HEK293 (cell line): ENCODE data around the gene SELPLG.

Experiments used
- CTCF ChIA-PET: fragments of 350-600 bp; formaldehyde crosslinking; extraction: SDS; loops from one replicate; lab custom pipeline; 2021; ENCODE audit warnings: antibody characterized with exemption; lab: Yijun Ruan, JAX
- POLR2A ChIA-PET: fragments of 300-600 bp; formaldehyde crosslinking; extraction: SDS; loops from one replicate; lab custom pipeline; 2020; ENCODE audit warnings: antibody characterized with exemption, inconsistent platforms; lab: Yijun Ruan, JAX
- H3K27ac ChIP-seq: fragments of 200-500 bp; sonication (Bioruptor generic); 2 replicates; pipeline ENCODE4 v1.5.1; 2014; ENCODE audit warnings: low read depth, low read length, control low read depth, inconsistent platforms; ENCODE audit errors: extremely low read depth
- H3K36me3 ChIP-seq, 2 experiments: fragments of 200-500 bp in 1 of 2; sonication (Bioruptor generic) in 1 of 2; 1 replicate in 1 of 2; 2 replicates in 1 of 2; pipeline ENCODE4 v1.5.1; 2014 to 2017; ENCODE audit warnings: inconsistent platforms in 2 of 2, low read length in 2 of 2; ENCODE audit not compliant: control insufficient read depth in 2 of 2, insufficient read depth in 1 of 2
- H3K4me1 ChIP-seq: fragments of 200-500 bp; sonication (Bioruptor generic); 2 replicates; pipeline ENCODE4 v1.5.1; 2014; ENCODE audit warnings: mild to moderate bottlenecking, low read length, inconsistent platforms; ENCODE audit not compliant: control insufficient read depth, insufficient read depth
- H3K4me3 ChIP-seq: 2 replicates; pipeline ENCODE4 v1.5.1; 2011; ENCODE audit warnings: low read depth, mild to moderate bottlenecking, control low read depth, low read length, moderate library complexity
- H3K9me3 ChIP-seq: fragments of 200-500 bp; sonication (Bioruptor generic); 2 replicates; pipeline ENCODE4 v1.5.1; 2014; ENCODE audit warnings: low read depth, low read length, inconsistent platforms; ENCODE audit not compliant: control insufficient read depth, insufficient read depth
- BCL11B ChIP-seq: fragments of 450-650 bp; formaldehyde crosslinking; IDR thresholded peaks from 2 replicates; pipeline ENCODE4 v1.5.1; 2016; ENCODE audit warnings: low read depth, missing biosample characterization, missing genetic modification characterization
- GLI4 ChIP-seq: fragments of 450-650 bp; formaldehyde crosslinking; IDR thresholded peaks from 2 replicates; pipeline ENCODE4 v1.5.1; 2016; ENCODE audit warnings: missing biosample characterization, missing genetic modification characterization
- IKZF3 ChIP-seq: fragments of 450-650 bp; IDR thresholded peaks from 2 replicates; pipeline ENCODE4 v1.5.0; 2018; ENCODE audit warnings: missing biosample characterization, mild to moderate bottlenecking, missing genetic modification characterization, moderate library complexity
- KLF16 ChIP-seq: fragments of 450-650 bp; formaldehyde crosslinking; IDR thresholded peaks from 2 replicates; pipeline ENCODE4 v1.5.1; 2017; ENCODE audit warnings: missing biosample characterization, missing genetic modification characterization
- KLF9 ChIP-seq: fragments of 450-650 bp; formaldehyde crosslinking; IDR thresholded peaks from 2 replicates; pipeline ENCODE4 v1.5.1; 2016; ENCODE audit warnings: missing biosample characterization, missing genetic modification characterization, low read depth
- SETDB1 ChIP-seq: IDR thresholded peaks from one replicate; pipeline ENCODE4 v1.6.1; 2017; ENCODE audit warnings: mild to moderate bottlenecking, low read length, moderate library complexity, mixed read lengths; ENCODE audit not compliant: insufficient read length
- ZBTB17 ChIP-seq: fragments of 450-650 bp; formaldehyde crosslinking; IDR thresholded peaks from 2 replicates; pipeline ENCODE4 v1.5.1; 2016; ENCODE audit warnings: missing biosample characterization, missing genetic modification characterization
- ZBTB48 ChIP-seq: fragments of 450-650 bp; formaldehyde crosslinking; IDR thresholded peaks from 2 replicates; pipeline ENCODE4 v1.5.1; 2016; ENCODE audit warnings: missing biosample characterization, missing genetic modification characterization
- ZEB2 ChIP-seq: fragments of 450-650 bp; formaldehyde crosslinking; IDR thresholded peaks from 2 replicates; pipeline ENCODE4 v1.5.1; 2016; ENCODE audit warnings: missing biosample characterization, missing genetic modification characterization
- ZFHX2 ChIP-seq: fragments of 450-650 bp; formaldehyde crosslinking; conservative IDR thresholded peaks from 2 replicates; pipeline ENCODE4 v1.5.1; 2016; ENCODE audit warnings: missing biosample characterization, missing genetic modification characterization
- ZIC2 ChIP-seq: fragments of 450-650 bp; formaldehyde crosslinking; IDR thresholded peaks from 2 replicates; pipeline ENCODE4 v1.5.1; 2016; ENCODE audit warnings: missing biosample characterization, missing genetic modification characterization
- ZNF114 ChIP-seq: fragments of 450-650 bp; formaldehyde crosslinking; IDR thresholded peaks from 2 replicates; pipeline ENCODE4 v1.5.0; 2017; ENCODE audit warnings: missing biosample characterization, missing genetic modification characterization
- ZNF16 ChIP-seq: fragments of 450-650 bp; formaldehyde crosslinking; IDR thresholded peaks from 2 replicates; pipeline ENCODE4 v1.5.1; 2016; ENCODE audit warnings: low read depth, missing biosample characterization, missing genetic modification characterization
- ZNF184 ChIP-seq: fragments of 450-650 bp; IDR thresholded peaks from 2 replicates; pipeline ENCODE4 v1.5.1; 2018; ENCODE audit warnings: missing biosample characterization, mild to moderate bottlenecking, missing genetic modification characterization
- ZNF19 ChIP-seq: fragments of 450-650 bp; formaldehyde crosslinking; IDR thresholded peaks from 2 replicates; pipeline ENCODE4; 2016; ENCODE audit warnings: missing biosample characterization, missing genetic modification characterization, low read depth
- ZNF239 ChIP-seq: fragments of 450-650 bp; formaldehyde crosslinking; IDR thresholded peaks from 2 replicates; pipeline ENCODE4 v1.5.1; 2016; ENCODE audit warnings: missing biosample characterization, missing genetic modification characterization
- ZNF274 ChIP-seq, 2 experiments: fragments of 200-500 bp in 1 of 2; fragments of 450-650 bp in 1 of 2; sonication (Bioruptor generic) in 1 of 2; formaldehyde crosslinking in 1 of 2; IDR thresholded peaks; 2 replicates each; pipeline versions ENCODE4 v1.5.1 to v1.6.1; 2014 to 2016; ENCODE audit warnings: borderline replicate concordance in 1 of 2, inconsistent platforms in 1 of 2, low read length in 1 of 2, missing biosample characterization in 1 of 2, missing genetic modification characterization in 1 of 2
- ZNF426 ChIP-seq: fragments of 450-650 bp; formaldehyde crosslinking; IDR thresholded peaks from 2 replicates; pipeline ENCODE4 v1.5.1; 2017; ENCODE audit warnings: missing biosample characterization, missing genetic modification characterization, mild to moderate bottlenecking, inconsistent platforms, moderate library complexity
- ZNF600 ChIP-seq: fragments of 450-650 bp; formaldehyde crosslinking; IDR thresholded peaks from 2 replicates; pipeline ENCODE4 v1.5.1; 2016; ENCODE audit warnings: missing biosample characterization, missing genetic modification characterization
- ZNF658 ChIP-seq: fragments of 450-650 bp; formaldehyde crosslinking; IDR thresholded peaks from 2 replicates; pipeline ENCODE4; 2016; ENCODE audit warnings: missing biosample characterization, missing genetic modification characterization
- ZNF701 ChIP-seq: fragments of 450-650 bp; formaldehyde crosslinking; IDR thresholded peaks from 2 replicates; pipeline ENCODE4 v1.5.1; 2016; ENCODE audit warnings: missing biosample characterization, missing genetic modification characterization
- ZXDB ChIP-seq: fragments of 450-650 bp; formaldehyde crosslinking; IDR thresholded peaks from 2 replicates; pipeline ENCODE4 v1.5.1; 2016; ENCODE audit warnings: missing biosample characterization, missing genetic modification characterization
- TF ChIP-seq, protein P1 (sequence below): fragments of 450-650 bp; formaldehyde crosslinking; IDR thresholded peaks from 2 replicates; pipeline ENCODE4 v1.5.1; 2016; ENCODE audit warnings: missing biosample characterization, missing genetic modification characterization
- TF ChIP-seq, protein P2 (sequence below): fragments of 450-650 bp; formaldehyde crosslinking; IDR thresholded peaks from 2 replicates; pipeline ENCODE4 v1.5.1; 2017; ENCODE audit warnings: missing biosample characterization, mild to moderate bottlenecking, missing genetic modification characterization, moderate library complexity
- TF ChIP-seq, protein P3 (sequence below): fragments of 450-650 bp; formaldehyde crosslinking; IDR thresholded peaks from 2 replicates; pipeline ENCODE4 v1.5.1; 2017; ENCODE audit warnings: missing biosample characterization, missing genetic modification characterization
- TF ChIP-seq, protein P4 (sequence below): fragments of 450-650 bp; formaldehyde crosslinking; IDR thresholded peaks from 2 replicates; pipeline ENCODE4 v1.5.1; 2016; ENCODE audit warnings: missing biosample characterization, missing genetic modification characterization, borderline replicate concordance

Gene SELPLG

DNA sequence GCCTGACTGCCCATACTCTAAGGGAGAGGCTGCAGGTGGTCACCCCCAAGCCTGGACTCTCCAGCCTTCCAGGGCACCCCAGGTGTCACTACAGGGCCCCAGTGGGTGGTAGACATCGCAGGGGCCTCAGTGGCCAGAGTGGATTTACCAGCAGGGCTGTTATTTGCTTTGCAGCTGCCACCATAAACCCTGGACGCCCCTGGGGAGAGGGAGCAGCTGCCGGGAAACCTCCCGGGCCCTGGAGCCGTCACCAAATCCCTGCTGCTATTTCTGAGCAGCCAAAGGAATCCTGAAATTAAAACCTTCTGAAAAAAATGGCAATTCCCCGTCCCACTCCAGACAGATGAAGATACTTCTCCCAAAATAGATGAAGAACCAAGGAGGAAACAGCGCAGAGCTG is 49.7 kb downstream of the SELPLG start (continued):
- TF ChIP-seq ZNF16 = no peak
- TF ChIP-seq BCL11B (tag by site-specific recombination) = no peak
- no peak for TF ChIP-seq SETDB1
- TF ChIP-seq ZNF239 (tag by site-specific recombination) = no peak
- no peak for TF ChIP-seq ZNF701 (tag by site-specific recombination)
- no peak for TF ChIP-seq KLF9 (tag by site-specific recombination)
- TF ChIP-seq ZNF114 (tag by site-specific recombination) = no peak
- TF ChIP-seq, protein P1, sequence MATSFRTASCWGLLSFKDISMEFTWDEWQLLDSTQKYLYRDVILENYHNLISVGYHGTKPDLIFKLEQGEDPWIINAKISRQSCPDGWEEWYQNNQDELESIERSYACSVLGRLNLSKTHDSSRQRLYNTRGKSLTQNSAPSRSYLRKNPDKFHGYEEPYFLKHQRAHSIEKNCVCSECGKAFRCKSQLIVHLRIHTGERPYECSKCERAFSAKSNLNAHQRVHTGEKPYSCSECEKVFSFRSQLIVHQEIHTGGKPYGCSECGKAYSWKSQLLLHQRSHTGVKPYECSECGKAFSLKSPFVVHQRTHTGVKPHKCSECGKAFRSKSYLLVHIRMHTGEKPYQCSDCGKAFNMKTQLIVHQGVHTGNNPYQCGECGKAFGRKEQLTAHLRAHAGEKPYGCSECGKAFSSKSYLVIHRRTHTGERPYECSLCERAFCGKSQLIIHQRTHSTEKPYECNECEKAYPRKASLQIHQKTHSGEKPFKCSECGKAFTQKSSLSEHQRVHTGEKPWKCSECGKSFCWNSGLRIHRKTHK (tag by site-specific recombination) = no peak
- no peak for TF ChIP-seq ZNF426 (tag by site-specific recombination)
- TF ChIP-seq, protein P2, sequence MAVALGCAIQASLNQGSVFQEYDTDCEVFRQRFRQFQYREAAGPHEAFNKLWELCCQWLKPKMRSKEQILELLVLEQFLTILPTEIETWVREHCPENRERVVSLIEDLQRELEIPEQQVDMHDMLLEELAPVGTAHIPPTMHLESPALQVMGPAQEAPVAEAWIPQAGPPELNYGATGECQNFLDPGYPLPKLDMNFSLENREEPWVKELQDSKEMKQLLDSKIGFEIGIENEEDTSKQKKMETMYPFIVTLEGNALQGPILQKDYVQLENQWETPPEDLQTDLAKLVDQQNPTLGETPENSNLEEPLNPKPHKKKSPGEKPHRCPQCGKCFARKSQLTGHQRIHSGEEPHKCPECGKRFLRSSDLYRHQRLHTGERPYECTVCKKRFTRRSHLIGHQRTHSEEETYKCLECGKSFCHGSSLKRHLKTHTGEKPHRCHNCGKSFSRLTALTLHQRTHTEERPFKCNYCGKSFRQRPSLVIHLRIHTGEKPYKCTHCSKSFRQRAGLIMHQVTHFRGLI = no peak
- peak; percentile 100 for TF ChIP-seq ZIC2 (tag by site-specific recombination)
- TF ChIP-seq ZNF600 = no peak
- no peak for TF ChIP-seq ZNF274 (IDR thresholded peaks at IDR 0.05; ENCODE audit: low read length)
- no peak for TF ChIP-seq ZNF274 (tag by site-specific recombination; IDR thresholded peaks at IDR 0.05; ENCODE audit: borderline replicate concordance)
- no peak for TF ChIP-seq ZXDB
- TF ChIP-seq ZBTB17 = no peak
- no peak for TF ChIP-seq IKZF3
- TF ChIP-seq, protein P3, sequence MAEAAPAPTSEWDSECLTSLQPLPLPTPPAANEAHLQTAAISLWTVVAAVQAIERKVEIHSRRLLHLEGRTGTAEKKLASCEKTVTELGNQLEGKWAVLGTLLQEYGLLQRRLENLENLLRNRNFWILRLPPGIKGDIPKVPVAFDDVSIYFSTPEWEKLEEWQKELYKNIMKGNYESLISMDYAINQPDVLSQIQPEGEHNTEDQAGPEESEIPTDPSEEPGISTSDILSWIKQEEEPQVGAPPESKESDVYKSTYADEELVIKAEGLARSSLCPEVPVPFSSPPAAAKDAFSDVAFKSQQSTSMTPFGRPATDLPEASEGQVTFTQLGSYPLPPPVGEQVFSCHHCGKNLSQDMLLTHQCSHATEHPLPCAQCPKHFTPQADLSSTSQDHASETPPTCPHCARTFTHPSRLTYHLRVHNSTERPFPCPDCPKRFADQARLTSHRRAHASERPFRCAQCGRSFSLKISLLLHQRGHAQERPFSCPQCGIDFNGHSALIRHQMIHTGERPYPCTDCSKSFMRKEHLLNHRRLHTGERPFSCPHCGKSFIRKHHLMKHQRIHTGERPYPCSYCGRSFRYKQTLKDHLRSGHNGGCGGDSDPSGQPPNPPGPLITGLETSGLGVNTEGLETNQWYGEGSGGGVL (tag by site-specific recombination) = no peak
- no peak for TF ChIP-seq ZEB2 (tag by site-specific recombination)
- TF ChIP-seq KLF16 = no peak

DNA sequence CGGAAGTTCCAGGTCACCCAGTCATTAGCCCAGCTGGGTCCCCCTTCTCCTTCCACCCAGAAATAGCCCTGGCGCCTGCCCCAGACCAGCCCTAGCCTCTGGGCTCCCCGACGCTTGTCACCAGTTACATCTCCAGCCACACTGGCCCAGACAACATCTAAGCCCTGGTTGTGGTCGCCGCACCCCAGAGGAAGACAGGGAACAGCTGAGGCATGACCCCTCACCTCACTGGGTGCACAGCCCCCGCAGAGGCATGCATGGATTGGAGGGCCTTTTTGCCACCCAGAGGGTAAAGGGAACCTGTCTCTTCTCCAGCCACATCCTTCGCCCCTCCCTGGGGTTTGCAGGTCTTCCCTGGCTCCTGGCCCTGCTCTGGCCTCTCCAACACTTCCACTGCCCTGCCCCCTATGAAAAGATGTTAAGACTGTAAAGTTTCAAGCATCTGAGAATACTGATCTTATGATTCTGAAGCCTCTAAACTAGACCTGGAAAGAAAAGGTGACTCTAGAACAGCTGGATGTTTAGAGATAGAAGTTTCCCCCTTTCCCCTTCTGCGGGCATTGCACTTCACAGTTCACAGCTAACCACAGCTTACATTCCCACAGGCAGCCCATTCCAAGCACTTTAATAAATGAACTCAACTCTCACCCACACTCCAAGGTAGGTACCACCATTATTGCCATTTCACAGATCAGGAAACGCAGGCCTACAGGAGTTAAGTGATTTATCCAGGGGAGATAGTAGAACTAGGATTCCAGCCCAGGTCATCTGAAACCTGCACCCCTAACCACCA is 50.5 kb downstream of the SELPLG start:
- no peaks in the 10 kb centered on the region for H3K9me3 ChIP-seq
- POLR2A ChIA-PET = no interaction called here
- no peak for TF ChIP-seq GLI4 (tag by site-specific recombination)
- no peak for TF ChIP-seq ZNF19 (tag by site-specific recombination)
- no peak for TF ChIP-seq ZBTB48 (tag by site-specific recombination)
- TF ChIP-seq ZFHX2 (tag by site-specific recombination) = no peak
- no peak for TF ChIP-seq ZNF658 (tag by site-specific recombination)
- TF ChIP-seq, protein P4, sequence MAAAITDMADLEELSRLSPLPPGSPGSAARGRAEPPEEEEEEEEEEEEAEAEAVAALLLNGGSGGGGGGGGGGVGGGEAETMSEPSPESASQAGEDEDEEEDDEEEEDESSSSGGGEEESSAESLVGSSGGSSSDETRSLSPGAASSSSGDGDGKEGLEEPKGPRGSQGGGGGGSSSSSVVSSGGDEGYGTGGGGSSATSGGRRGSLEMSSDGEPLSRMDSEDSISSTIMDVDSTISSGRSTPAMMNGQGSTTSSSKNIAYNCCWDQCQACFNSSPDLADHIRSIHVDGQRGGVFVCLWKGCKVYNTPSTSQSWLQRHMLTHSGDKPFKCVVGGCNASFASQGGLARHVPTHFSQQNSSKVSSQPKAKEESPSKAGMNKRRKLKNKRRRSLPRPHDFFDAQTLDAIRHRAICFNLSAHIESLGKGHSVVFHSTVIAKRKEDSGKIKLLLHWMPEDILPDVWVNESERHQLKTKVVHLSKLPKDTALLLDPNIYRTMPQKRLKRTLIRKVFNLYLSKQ (tag by site-specific recombination) = no peak
- TF ChIP-seq ZNF184 (tag by site-specific recombination) = no peak
- peak; percentile 32; the same call in 1 of the 2 replicates for TF ChIP-seq ZBTB17
- 0 out of 2 replicates have a peak, but pooled peaks have one; percentile 13 for TF ChIP-seq ZIC2 (tag by site-specific recombination)
- CTCF ChIA-PET = interaction anchor here (1.2 to 1.7 kb wide), 3 partner anchors 19 to 34 kb away, joined by 3 to 7 read pairs (median 7); no protein-coding TSS in a partner anchor
- H3K4me3 ChIP-seq = no peak overlapping the region
- no peaks in the 10 kb centered on the region for H3K4me1 ChIP-seq
- no peaks in the 10 kb centered on the region for H3K36me3 ChIP-seq
- no peak overlapping the region for H3K27ac ChIP-seq
